Stomach (tissue), 9 donors: Measurements from ENCODE around the gene GPATCH3. TPM values are rescaled to one million over a fixed set of nuclear protein-coding genes. Genes with fewer than 3 reads are reported as not detected.
"Not testable (repeated sequence)": the region's sequence is repeated elsewhere in the genome, so short reads cannot be mapped to it uniquely, and the experiment has no call there.

Experiments used
- DNase-seq, 2 donors: peaks; one replicate each; pipeline versions ENCODE4 v3.0.0 to v3.0.0-alpha.2; 2013 to 2019
- H3K27ac ChIP-seq, 5 donors: fragments of 200-600 bp in 4 of 5; sonication (generic) in 4 of 5; one replicate each; pipeline ENCODE4 v1.5.1; 2013 to 2019; ENCODE audit warnings: mild to moderate bottlenecking in 1 of 5, moderate library complexity in 1 of 5
- H3K27me3 ChIP-seq, 3 donors: fragments of 200-600 bp; sonication (generic); one replicate each; pipeline ENCODE4 v1.5.1; 2017 to 2019; ENCODE audit warnings: mixed run types in 1 of 3
- H3K36me3 ChIP-seq, 4 donors: fragments of 200-600 bp; sonication (generic); 1 replicate in 3 of 4; 2 replicates in 1 of 4; pipeline ENCODE4 v1.5.1; 2016 to 2019
- H3K4me1 ChIP-seq, 4 donors: fragments of 200-600 bp; sonication (generic); one replicate each; pipeline ENCODE4 v1.5.1; 2016 to 2019
- H3K4me3 ChIP-seq, 4 donors: fragments of 200-600 bp; sonication (generic) in 3 of 4; one replicate each; pipeline ENCODE4 v1.5.1; 2016 to 2019; ENCODE audit warnings: mild to moderate bottlenecking in 1 of 4
- H3K9me3 ChIP-seq, 4 donors: fragments of 200-600 bp; sonication (generic); one replicate each; pipeline ENCODE4 v1.5.1; 2016 to 2019
- EP300 ChIP-seq: sonication (generic); formaldehyde crosslinking; IDR thresholded peaks from one replicate; pipeline ENCODE4 v1.6.1; 2017; ENCODE audit warnings: antibody characterized with exemption
- POLR2A ChIP-seq, 4 donors: fragments of 450-650 bp; IDR thresholded peaks; one replicate each; pipeline ENCODE4 v1.6.1; 2016; ENCODE audit warnings: antibody characterized with exemption in 4 of 4, control low read depth in 2 of 4, mild to moderate bottlenecking in 1 of 4, moderate library complexity in 1 of 4
- POLR2AphosphoS5 ChIP-seq, 3 donors: sonication (generic); formaldehyde crosslinking; IDR thresholded peaks; one replicate each; pipeline ENCODE4 v1.6.1; 2016; ENCODE audit warnings: antibody characterized with exemption in 3 of 3
- WGBS, 5 donors: extraction: QIAGEN DNeasy Blood & Tissue Kit in 3 of 5; methylation state at CpG; one replicate each; pipeline versions ENCODE4 v1.1.5 to v1.1.7; 2013 to 2018; 5-methylcytosine and 5-hydroxymethylcytosine counted together
- intact Hi-C: fragments of 100-400 bp; cut with DNase I; formaldehyde crosslinking; loops from one replicate; pipeline ENCODE4 v1.15.1; 2023; ENCODE audit warnings: low total_unique reads
- polyA plus RNA-seq, 3 donors: library from polyadenylated mRNA; stranded (reverse); fragments of 200-250 nt; gene quantifications; one replicate each; pipeline ENCODE4 v1.2.3, GENCODE V29; 2013
- total RNA-seq, 5 donors: library from RNA; depleted of rRNA; stranded (reverse); fragments of >200 nt; gene quantifications; one replicate each; pipeline versions ENCODE4 v1.1.0 to v1.2.3, GENCODE V29; 2014 to 2016
- TF ChIP-seq, protein P1 (sequence below), 7 experiments: fragments of 450-650 bp in 4 of 7; fragments of 200-600 bp in 3 of 7; sonication (generic) in 3 of 7; IDR thresholded peaks; one replicate each; pipeline ENCODE4 v1.5.1; 2016 to 2019; ENCODE audit warnings: antibody characterized with exemption in 7 of 7, control low read depth in 2 of 7, mild to moderate bottlenecking in 1 of 7
- donor health status: healthy with polysubstance abuse.
- donor health status: Bipolar disorder and iron deficiency.
- donor health status: healthy.

Gene GPATCH3
- total and polyA plus RNA-seq, 8 donors = 3.1 to 42.0 (median 12.8) TPM

GRCh38 chr1:26851106-26851684, 49.1 kb downstream of the GPATCH3 start:
- H3K4me3 ChIP-seq = no peak overlapping the region
- TF ChIP-seq, protein P1, sequence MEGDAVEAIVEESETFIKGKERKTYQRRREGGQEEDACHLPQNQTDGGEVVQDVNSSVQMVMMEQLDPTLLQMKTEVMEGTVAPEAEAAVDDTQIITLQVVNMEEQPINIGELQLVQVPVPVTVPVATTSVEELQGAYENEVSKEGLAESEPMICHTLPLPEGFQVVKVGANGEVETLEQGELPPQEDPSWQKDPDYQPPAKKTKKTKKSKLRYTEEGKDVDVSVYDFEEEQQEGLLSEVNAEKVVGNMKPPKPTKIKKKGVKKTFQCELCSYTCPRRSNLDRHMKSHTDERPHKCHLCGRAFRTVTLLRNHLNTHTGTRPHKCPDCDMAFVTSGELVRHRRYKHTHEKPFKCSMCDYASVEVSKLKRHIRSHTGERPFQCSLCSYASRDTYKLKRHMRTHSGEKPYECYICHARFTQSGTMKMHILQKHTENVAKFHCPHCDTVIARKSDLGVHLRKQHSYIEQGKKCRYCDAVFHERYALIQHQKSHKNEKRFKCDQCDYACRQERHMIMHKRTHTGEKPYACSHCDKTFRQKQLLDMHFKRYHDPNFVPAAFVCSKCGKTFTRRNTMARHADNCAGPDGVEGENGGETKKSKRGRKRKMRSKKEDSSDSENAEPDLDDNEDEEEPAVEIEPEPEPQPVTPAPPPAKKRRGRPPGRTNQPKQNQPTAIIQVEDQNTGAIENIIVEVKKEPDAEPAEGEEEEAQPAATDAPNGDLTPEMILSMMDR (IDR thresholded peaks at IDR 0.05) = no peak
- no peak for TF ChIP-seq EP300
- no peak for TF ChIP-seq POLR2AphosphoS5 (IDR thresholded peaks at IDR 0.05)
- TF ChIP-seq POLR2A (IDR thresholded peaks at IDR 0.05) = no peak
- H3K27me3 ChIP-seq = no peaks in the 10 kb centered on the region
- H3K36me3 ChIP-seq = peaks cover 45 to 99% (median 98%) of the 10 kb centered on the region in 4 donors
- no peak overlapping the region for H3K27ac ChIP-seq
- no peak for DNase-seq
- H3K9me3 ChIP-seq = no peaks in the 10 kb centered on the region
- WGBS, 5 donors = 83 to 88% (median 87%) methylated on average over 12 of the region's 12 CpGs
- intact Hi-C loops = no loop called here
- peaks cover 0 to 49% (median 13%) of the 10 kb centered on the region in 4 donors for H3K4me1 ChIP-seq

DNA sequence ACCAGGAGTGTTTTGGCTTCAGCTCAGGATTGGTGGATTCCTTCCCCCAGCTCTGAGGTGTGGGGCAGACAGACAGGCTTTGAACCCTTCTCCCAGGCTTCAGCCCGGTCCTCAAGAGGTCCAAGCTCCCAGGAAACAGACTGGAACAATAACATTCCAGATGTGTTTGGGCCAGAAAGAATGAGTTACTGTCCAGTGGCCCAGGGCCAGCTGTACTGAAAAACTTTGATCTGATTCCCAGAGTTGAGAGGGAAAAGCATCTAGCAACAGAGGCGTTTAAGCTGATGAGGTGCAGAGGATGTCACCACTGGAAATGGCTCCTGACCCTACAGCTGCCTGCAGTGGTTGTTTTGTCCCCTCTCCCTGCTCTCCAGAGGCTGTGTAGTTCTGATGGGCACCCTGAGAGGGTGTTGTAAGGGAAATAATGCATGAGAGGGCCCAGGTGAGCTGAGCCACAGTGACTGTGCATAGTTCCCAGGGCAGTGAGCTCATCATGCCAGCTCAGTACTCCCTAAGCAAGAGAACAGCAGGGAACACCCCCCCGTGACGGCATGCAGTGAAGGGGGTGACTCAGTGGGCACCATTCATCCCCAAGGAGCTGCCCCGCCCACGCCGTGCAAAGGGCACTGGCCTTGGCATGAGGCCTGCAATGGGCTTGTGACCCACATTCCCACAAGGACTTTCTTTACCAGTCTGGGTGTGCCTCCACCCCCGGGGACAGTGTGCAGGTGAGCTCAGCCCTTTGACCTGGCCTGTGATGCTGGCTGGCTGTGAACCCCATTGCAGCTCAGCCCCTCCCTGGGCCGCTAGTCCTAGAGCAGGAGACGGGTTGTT, 51.1 kb downstream of the GPATCH3 start:
- Histone ChIP-seq H3K4me1 (peaks cover 0 to 36% (median 13%) of the 10 kb centered on the region in 4 donors), H3K27me3 (no peaks in the 10 kb centered on the region), H3K9me3 (no peaks in the 10 kb centered on the region), H3K27ac (peak overlapping the region; percentile 28 to 82 (median 77)), H3K36me3 (peaks cover 46 to 88% (median 85%) of the 10 kb centered on the region in 4 donors), H3K4me3 (no peak overlapping the region)
- 38 to 61% (median 45%) methylated on average over 9 to 10 of the region's 10 CpGs for WGBS, 5 donors
- DNase-seq = peak; percentile 75 to 88
- intact Hi-C loops = no loop called here
- TF ChIP-seq, protein P1 (IDR thresholded peaks at IDR 0.05) = no peak
- TF ChIP-seq POLR2AphosphoS5 (IDR thresholded peaks at IDR 0.05) = peak in 2 of 3 donors; percentile 58 to 88
- TF ChIP-seq POLR2A (IDR thresholded peaks at IDR 0.05) = no peak
- TF ChIP-seq EP300 = no peak

DNA sequence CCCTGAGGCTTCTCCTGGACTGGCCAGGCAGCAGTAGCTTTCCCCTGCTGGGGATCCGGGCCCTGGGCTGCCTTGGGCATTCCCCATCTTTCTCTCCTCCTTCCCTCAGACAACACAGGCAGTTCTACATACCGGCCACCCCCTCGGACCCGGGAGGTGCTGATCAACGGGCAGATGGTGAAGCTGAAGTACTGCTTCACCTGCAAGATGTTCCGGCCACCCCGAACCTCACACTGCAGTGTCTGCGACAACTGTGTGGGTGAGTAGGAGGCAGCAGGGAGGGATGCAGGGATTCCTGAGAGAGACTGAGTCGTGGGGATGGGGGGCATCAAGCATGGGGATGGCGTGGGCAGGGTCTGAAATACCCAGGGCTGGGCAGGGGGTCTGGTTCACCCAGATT, 51.8 kb downstream of the GPATCH3 start:
- no peaks in the 10 kb centered on the region for H3K27me3 ChIP-seq
- H3K36me3 ChIP-seq = peaks cover 46 to 88% (median 85%) of the 10 kb centered on the region in 4 donors
- 84 to 94% (median 92%) methylated on average over 10 of the region's 10 CpGs for WGBS, 5 donors
- H3K27ac ChIP-seq = peak overlapping the region; percentile 28 to 82 (median 77)
- DNase-seq = no peak
- intact Hi-C loops = no loop called here
- H3K9me3 ChIP-seq = no peaks in the 10 kb centered on the region
- H3K4me3 ChIP-seq = no peak overlapping the region
- no peak for TF ChIP-seq POLR2AphosphoS5 (IDR thresholded peaks at IDR 0.05)
- peaks cover 0 to 33% (median 13%) of the 10 kb centered on the region in 4 donors for H3K4me1 ChIP-seq

DNA sequence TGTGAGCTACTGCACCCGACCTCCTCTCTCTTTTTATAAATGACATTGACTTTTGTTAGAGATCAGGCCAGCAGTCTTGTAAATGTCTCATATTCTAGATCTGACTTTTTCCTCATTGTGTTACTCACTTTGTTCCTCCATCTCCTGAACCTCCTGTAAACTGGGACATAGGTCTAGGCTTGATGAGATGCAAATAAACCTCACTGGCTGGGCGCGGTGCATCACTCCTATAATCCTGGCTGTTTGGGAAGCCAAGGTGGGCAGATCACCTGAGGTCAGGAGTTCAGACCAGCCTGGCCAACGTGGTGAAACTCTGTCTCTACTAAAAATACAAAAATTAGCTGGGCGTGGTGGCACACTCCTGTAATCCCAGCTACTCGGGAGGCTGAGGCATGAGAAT, 52.4 kb downstream of the GPATCH3 start:
- H3K4me1 ChIP-seq = peaks cover 0 to 26% (median 13%) of the 10 kb centered on the region in 4 donors
- H3K36me3 ChIP-seq = peaks cover 48 to 88% (median 85%) of the 10 kb centered on the region in 4 donors
- peak overlapping the region in 4 of 5 donors; percentile 76 to 82 (median 78) for H3K27ac ChIP-seq
- H3K27me3 ChIP-seq, DNase-seq, H3K9me3 ChIP-seq, intact Hi-C loops, H3K4me3 ChIP-seq: not testable (repeated sequence)
- 78 to 90% (median 84%) methylated on average over 6 of the region's 6 CpGs for WGBS, 5 donors

DNA sequence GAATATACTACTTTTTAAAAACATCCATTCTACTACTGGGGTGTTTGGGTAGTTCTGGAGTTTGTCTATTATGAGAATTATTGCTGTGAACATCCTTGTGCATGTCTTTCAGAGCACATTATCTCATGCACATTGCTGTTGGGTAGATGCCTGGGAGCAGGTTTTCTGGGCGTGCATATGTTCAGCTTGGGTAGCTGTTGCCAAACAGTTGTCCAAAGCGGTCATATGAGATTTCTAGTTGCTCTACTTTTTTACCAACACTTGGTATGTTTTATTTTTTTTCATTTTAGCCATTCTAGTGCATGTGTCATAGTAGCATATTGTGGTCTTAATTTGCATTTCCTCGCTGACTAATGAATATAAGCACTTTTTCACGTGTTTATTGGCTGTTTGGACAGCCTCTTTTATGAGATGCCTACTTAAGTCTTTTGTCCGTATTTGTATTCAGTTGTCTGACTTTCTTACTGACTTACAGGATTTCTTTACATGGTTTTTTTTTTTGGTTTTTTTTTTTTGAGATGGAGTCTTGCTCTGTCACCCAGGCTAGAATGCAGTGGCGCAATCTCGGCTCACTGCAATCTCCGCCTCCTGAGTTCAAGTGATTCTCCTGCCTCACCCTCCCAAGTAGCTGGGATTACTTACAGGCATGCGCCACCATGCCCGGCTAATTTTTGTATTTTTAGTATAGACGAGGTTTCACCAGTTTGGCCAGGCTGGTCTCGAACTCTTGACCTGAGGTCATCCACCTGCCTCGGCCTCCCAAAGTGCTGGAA, 55.7 kb downstream of the GPATCH3 start:
- peaks cover 48 to 88% (median 85%) of the 10 kb centered on the region in 4 donors for H3K36me3 ChIP-seq
- no peak overlapping the region for H3K27ac ChIP-seq
- 86 to 91% (median 88%) methylated on average over 13 of the region's 13 CpGs for WGBS, 5 donors
- DNase-seq = no peak
- intact Hi-C loops = no loop called here
- no peaks in the 10 kb centered on the region for H3K9me3 ChIP-seq
- peaks cover 0 to 17% (median 12%) of the 10 kb centered on the region in 4 donors for H3K4me1 ChIP-seq
- no peak overlapping the region for H3K4me3 ChIP-seq
- no peak for TF ChIP-seq EP300
- TF ChIP-seq, protein P1 (IDR thresholded peaks at IDR 0.05) = no peak
- H3K27me3 ChIP-seq = no peaks in the 10 kb centered on the region
